ENCODE measurements around the gene NFIL3.
A peak's percentile ranks its signal among the peaks of the same experiment; 100 is the strongest.
"Not testable (repeated sequence)": the region's sequence is repeated elsewhere in the genome, so short reads cannot be mapped to it uniquely, and the experiment has no call there.

Gene NFIL3

GRCh38 chr9:91423785-91424402 lies at the start of gene NFIL3:
NFIL3 (minus strand) TSS chr9:91423832; CDS start chr9:91410734, 13,098 bp downstream.
- DNase-seq = peak; percentile 78

DNA sequence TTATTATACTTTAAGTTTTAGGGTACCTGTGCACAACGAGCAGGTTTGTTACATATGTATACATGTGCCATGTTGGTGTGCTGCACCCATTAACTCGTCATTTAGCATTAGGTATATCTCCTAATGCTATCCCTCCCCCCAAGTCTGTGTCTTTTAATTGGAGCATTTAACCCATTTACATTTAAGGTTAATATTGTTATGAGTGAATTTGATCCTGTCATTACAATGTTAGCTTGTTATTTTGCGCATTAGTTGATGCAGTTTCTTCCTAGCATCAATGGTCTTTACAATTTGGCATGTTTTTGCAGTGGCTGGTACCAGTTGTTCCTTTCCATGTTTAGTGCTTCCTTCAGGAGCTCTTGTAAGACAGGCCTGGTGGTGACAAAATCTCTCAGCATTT lies 47.9 kb upstream of the NFIL3 start:
- not testable (repeated sequence) for DNase-seq

DNA sequence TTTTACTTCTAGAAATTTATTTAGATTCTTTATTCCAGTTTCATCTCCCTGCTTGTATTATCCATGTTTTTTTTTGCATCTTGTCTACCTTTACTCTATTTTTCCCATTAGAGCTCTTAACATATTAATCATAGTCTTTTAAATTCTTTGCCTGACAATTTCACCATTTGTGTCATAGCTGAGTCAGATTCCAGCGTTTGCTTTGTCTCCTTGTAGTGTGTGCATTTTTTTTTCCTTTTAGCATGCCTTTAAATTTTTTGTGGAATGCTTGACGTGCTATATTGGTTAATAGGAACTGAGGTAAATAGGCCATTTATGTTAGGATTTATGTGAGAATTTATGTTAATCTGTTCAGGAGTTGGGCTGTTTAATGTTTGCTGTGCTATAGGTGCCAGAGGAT lies 41.8 kb upstream of the NFIL3 start:
- DNase-seq = peak; percentile 68

DNA sequence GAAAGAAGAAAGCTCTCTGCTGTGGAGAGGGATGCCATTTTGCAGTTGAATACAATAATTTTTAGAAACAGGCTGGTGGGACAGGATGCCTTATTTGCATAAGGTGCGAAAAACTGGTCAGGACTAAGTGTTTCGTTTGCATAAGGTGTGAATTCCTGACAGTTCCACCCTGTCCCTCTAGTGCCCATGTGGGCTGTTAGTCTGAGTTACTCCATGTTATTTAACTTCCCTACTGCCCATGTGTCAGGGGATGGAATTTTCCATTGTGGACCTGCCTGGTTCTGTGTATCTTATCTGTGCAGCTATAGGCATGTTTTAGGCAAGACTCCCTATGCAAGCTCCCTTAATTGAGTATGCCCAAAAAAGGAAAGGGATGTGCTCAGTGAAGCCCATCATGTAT lies 35.3 kb upstream of the NFIL3 start:
- no peak for DNase-seq

DNA sequence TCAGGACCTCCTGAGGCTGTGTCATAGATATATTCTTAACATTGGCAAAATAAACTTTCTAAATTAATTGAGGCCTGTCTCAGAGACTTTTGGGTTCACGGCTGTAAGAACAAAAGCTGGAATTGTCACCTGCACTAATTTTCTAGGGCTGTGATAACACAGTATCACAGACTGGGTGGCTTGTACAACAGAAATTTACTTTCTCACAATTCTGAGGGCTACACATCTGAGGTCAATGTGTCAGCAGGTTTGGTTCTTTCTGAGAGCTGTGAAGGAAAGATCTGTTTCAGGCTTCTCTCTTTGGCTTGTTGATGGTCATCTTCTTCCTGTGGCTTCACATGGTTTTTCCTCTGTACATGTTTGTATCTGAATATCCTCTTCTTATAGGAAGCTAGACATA lies 29.2 kb upstream of the NFIL3 start:
- no peak for DNase-seq

DNA sequence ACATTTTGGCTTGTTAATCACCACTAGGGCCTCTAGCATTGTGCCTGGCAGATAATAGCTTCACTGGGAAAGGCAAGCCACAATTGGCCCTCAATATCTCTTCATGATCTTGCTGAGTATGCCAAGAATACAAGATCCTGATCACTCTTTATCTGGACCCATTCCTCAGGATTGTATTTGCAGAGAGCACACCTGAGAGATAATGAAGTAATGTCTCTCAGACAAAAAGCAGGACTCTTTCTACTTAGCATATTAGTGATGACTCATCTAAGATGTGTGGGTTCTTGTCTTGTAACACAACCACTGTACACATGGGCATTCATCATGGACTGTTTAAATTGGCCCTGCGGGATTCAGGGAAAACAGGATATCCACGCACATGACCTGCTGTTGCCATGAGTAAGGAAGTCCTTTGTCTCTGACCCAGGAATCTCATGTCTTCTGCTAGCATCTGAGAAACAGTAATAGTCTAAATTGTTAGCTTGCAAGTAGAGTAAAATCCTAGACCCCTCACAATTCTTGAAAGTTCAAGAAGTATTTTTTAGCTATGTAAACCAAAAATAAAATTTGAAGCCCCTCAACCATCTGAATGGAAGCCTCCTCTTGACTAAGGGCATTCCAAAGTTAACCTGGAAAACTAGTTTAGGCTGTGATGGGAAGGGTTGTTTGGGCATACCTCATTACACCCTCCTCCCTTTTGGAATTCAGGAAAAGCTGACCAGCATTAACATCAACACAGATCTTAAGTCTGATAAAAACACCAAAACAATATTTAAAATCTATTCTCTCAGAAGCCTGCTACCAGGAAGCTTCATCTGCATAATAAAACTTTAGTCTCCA lies 28.0 kb upstream of the NFIL3 start:
- DNase-seq = no peak

GRCh38 chr9:91445135-91445534 lies 21.5 kb upstream of the NFIL3 start:
- DNase-seq = no peak

DNA sequence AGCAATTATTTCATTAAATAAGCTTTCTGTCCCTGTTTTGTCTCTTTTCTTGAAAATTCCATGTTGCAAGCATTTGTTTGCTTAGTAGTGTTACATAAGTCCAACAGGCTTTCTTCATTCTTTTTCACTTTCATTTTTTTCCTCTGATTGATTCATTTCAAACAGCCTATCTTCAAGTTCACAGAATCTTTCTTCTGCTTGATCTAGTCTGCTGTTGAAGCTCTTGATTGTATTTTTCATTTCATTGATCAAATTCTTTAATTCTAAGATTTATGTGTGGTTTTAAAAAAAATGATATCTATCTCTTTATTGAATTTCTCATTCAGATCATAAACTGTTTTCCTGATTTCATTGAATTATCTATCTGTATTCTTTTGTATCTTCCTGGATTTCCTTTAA lies 20.4 kb upstream of the NFIL3 start:
- no peak for DNase-seq

- DNase-seq = no peak
Observed at GRCh38 chr9:91443321-91443993, 19.8 kb upstream of the NFIL3 start.

- no peak for DNase-seq
Observed at GRCh38 chr9:91436841-91437240, 13.2 kb upstream of the NFIL3 start.

GRCh38 chr9:91433180-91433579 lies 9.5 kb upstream of the NFIL3 start:
- DNase-seq = peak; percentile 90

GRCh38 chr9:91431485-91431884 lies 7.9 kb upstream of the NFIL3 start:
- DNase-seq = no peak

- no peak for DNase-seq
Observed at GRCh38 chr9:91429501-91429900, 5.9 kb upstream of the NFIL3 start.

DNA sequence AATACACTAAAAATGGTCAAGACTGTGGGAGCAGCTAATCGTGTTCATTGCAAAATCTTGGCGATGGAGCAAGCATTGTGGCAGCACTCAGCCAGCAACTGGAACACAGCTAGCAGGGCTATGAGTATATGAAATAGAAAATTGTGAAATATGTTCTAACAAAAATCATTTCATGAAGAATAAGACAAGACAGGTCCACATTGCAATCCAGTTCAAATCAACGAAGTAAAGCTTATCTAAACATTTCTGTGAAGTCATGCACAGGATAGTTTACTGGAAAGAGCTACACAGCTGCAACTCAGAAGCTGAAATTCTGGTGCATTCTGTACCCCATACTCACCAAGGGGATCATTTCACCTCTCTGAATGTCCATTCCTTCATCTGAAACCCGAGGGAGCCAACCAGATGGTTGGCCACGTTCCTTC lies 5.3 kb upstream of the NFIL3 start:
- DNase-seq = no peak

DNA sequence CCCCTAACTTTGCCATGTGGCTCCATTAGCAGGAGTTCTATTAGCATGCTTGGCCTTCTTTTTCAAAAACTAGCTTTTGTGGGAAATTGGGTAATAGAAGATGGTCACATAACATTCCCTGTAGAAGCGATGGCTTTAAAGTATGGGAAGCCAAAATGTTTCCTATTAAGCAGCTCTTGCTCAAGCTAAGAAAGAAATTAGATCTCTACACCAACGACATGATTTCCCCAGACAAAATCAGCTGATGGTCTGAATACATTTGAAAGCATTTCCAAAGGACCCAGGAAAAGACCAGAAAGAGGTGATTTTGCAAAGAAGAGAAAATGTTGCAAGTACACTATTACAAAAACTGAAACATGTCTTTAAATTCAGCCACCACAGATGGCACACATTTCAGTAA lies 4.8 kb upstream of the NFIL3 start:
- no peak for DNase-seq

DNA sequence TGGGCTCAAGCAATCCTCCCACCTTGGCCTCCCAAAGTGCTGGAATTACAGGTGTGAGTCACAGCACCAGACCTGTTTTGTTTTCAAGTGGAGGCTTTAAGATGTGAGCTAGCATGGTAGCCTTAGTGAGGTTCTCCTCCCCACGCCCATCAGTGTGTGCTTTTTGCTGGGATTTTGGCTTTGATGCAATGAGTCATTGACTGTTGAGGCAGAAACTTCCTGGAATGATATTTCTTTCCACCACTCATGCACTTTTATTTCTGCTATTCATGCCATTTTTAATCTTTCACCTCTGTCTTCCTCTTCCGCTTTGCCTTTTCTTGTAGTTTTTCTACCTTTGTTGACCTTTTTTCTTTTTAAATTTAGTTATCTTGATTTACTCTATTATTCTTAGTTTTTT lies 4.2 kb upstream of the NFIL3 start:
- peak; percentile 71 for DNase-seq

DNA sequence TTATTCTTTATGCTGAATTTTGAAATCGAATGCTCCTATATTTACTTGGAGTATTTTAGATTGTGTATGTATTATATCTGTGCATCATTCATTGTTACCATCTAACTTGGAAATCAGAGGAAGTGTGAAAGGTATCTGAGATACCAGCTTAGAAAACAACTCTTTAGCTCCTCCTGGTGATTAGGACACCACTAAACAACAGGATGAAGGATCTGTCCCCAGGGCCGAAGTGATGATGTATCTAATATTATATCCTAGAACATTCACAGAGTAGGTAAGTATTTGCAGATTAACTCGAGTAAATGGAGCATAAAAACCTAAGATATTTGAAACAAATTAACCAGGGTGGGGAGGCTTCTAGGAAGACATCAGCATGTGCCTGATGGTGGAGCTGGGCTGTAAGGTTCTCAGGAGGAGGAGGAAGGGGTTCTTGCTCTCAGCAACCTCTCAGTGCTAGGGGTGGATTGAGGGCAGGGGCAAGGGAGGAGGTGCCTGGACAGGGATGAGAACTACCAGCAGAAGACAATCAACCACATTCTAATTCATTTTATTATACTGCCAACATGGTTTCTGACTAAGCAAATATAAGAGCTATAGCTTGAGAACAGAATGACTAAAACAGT lies 2.6 kb upstream of the NFIL3 start:
- peak; percentile 55 for DNase-seq

GRCh38 chr9:91425271-91425670 lies 1.6 kb upstream of the NFIL3 start:
- DNase-seq = peak; percentile 72

DNA sequence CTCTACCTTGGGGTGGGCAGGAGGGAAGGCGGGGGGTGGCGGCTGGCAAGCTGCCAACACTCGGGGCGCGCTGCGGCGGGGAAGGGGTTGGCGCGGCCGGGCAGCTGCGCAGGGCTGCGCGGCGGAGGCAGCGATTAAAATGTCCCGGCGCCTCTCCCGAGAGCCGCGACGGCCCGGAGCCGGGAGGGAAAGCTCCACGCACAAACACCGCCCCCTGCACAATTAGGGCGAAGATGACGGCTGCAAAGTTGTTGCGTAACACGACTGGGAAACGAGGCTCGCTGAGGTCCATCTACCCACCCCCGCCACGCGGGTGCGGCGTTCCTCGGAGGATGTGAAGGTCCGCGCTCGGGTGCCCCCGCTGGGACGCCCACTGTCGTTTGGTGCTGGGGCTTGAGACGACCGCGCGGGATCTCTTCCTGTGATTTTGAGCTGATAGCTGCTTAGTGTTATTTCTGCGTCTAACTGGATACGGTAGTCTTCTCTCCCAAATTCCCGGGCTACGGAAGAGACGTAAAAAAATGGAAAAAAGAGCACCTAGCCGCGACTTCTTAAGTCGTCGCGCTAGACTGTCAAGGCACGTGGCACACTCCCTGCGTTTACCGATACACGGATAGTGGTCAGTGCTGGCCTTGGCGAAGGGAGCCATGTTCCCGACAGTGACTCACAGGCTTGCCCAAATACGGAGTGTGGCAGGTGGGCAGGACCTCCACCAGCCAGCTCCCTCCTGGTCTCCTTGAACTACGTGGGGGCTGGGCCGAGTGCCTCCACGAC lies 958 bp upstream of the NFIL3 start:
- DNase-seq = peak; percentile 80

DNA sequence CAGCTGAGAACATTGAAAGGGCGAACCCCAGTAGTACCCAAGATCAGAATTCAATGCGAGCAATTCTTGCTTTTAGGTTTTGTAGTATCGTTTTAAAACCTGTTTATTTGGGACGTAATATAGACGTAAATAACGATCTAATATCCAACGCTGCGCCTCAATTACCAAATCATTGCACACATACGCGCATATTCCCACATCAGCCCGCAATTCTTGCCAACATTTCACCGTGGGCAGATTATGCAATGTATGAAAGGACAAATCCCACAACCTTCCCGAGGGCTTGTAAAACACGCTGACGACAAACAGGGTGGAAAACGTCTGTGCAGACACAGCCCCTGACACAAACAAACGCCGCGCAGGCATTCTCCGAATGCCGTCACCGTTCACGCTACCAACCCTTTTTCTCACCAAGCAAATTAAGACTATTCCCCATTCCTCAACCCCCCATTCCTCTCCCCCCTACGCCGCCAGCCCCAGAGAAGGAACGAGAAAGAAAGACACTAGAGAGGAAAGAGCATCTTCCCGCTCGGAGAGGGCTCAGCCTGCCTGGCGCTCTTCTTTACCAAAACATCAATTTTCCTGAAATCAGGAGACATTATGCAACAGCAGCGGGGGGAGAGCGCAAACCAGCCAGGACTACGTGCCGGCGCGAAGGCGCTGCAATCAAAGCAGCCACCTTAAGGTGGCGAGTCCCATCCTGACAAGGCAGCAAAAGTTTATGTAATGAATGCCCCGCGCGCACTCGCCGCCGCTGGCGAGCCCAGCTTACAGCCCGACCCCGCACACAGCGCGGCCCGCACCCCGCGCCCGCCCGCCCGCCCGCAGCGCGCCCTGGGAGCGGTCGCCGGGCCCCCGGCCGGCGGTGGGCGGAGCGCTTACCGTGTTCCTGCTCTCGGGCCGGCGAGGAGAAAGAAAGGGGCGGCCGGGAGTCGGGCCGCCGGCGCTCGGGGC lies 597 bp downstream of the NFIL3 start:
- DNase-seq = peak; percentile 75

DNA sequence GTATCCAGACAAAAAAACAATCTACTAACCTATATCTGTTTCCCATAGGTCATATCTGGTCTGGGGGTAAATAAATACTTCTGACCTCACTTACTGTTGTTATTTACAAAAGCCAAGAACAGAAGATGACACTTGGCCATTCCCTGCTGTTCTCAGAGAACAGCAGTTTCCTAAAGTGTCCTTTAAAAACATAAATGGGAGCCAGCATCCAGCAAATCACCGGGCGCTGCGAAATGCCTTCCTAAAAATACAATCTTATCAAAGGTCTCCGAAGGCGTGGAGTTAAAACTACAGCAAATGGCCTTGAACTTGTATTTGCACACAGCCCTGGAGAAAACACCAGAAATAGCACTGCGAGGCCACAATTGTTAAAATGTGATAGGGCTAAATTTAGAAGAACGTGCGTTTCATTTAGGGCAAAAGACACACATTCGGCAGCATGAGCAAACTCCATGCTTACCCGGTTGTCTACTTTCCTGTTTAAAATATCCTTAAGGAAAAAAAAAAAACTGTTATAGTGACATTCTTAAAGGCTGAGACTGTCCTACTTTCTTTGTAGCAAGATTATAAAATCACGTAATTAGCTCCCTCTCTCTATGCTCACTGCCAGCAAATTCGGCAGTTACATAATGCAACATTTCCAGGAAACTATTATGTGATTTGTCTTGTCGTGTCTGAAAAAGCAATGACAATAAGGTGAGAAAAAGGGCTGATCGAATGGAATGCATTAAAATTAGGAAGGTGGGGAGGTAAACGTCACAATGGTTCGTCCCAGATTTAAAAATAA lies 1.5 kb downstream of the NFIL3 start:
- DNase-seq = peak; percentile 18
